ENCODE results near the gene CYTH3.
"Not testable (repeated sequence)": the region's sequence is repeated elsewhere in the genome, so short reads cannot be mapped to it uniquely, and the experiment has no call there.

The CYTH3 gene

DNA sequence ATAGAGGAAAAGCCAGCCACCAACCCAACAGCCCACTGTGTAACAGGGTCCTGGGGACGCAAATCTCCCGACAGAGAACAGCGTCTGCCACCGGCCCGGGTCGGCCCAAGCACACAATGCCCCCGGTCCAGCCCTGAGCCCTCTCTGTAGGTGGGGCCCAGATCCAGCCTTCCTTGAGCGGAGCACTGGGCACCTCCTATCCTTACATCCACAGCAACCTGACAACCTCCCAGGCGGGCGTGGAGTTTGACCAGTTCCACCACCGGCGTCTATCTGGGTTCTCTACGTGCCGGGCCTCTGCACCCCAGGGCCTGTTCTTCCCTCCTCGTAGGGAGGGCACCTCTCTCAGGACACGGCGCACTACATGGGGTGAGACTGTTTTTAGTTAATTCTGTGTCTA lies 109.0 kb downstream of the CYTH3 start:
- no peak for DNase-seq

GRCh38 chr7:6162650-6163366 lies 109.6 kb downstream of the CYTH3 start:
- no peak for DNase-seq

DNA sequence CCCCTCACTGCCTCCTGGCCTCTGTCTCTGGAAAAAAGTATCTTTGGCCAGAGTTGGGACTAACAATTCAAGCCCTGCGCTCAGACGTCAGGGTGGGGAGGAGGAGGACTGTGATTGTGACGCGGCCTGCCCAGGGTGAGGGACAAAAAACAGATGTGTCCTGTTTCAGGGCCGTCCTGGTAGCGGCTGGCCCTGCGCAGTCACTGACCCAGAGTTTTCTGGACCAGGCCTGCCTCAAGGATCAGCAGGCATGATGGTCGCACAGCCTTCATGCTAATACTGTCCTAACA lies 110.1 kb downstream of the CYTH3 start:
- DNase-seq: no peak

DNA sequence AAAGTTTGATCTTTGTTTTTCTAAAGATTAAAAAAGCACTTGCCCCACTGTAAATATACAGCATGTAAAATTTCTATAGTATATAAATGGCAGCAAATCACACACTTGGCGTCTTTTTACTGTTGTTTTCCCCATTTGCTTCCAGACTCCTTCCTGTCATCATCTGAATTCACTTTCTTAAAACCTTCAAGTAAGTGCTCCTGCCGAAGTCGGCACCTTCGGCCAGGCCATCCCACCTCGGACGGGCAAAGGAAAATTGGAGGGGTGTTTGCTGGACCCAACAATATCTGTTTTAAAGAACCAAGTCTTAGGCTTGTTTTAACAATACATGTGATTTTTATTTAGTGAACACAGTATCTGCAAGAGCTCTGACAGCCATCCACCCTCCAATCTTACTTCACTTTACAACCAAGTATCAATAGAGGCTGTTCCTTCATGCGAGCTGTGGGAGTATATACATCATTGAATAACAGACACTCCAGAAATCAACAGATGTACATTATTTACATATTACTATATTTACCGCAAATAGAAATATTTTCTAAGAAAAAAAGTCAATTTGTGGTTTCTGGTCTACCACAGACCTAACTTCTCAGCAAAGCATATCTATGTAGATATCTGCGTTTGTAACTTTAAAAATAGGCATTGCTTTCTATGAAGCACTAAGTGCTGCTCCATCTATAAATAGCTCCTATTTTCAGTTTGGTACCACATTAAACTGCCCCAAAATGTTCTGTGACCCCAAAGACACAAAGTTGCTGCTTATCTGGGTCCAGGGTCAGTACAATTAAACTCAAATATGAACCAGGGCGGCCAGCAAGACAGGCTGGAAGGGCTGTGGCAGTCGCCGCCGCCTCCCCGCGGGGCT lies 110.7 kb downstream of the CYTH3 start:
- no peak for DNase-seq

GRCh38 chr7:6160191-6160623 lies 112.2 kb downstream of the CYTH3 start:
- DNase-seq: no peak

DNA sequence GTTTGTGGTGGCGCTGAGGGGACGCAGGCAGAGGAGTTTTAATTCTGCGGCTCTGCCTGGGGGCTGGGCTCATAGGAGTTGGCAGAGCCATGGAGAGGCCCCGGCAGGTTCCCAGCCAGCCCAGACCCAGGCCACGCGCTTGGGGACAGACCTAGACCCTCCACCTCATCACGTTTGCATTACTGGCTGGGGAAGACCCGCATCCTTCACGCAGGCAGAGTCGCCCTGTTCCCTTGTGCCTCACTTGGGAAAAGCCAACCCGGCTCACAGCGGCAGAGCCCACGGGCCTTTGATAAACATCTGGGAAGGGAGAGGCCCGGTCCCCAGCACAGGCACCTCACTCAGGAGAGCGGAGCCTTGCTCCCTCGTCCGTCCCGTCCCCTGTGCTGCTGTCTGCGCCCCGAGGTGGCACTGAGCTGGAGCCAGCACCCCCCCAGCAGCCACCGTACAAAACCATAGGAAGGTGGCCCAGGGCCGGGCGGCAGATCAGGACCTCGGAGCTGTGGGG lies 112.8 kb downstream of the CYTH3 start:
- DNase-seq: no peak

DNA sequence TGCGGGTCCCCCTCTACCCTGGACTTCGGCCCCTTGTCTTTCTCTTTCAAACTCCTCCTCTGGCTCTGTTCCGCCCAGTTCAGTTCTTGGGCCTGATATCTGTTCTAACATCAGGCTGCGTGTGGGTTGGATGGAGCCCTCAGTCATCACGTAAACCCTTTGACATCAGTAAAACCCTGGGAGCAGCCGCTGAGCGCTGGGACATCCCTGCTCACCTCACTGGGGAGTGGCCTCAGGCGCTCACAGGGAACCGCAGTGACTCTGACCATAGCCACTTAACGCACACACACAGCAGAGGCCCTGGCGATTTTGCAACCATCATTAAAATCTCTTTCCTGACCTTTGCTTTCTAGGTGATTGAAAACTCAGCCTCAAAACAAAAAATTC lies 113.3 kb downstream of the CYTH3 start:
- no peak for DNase-seq

DNA sequence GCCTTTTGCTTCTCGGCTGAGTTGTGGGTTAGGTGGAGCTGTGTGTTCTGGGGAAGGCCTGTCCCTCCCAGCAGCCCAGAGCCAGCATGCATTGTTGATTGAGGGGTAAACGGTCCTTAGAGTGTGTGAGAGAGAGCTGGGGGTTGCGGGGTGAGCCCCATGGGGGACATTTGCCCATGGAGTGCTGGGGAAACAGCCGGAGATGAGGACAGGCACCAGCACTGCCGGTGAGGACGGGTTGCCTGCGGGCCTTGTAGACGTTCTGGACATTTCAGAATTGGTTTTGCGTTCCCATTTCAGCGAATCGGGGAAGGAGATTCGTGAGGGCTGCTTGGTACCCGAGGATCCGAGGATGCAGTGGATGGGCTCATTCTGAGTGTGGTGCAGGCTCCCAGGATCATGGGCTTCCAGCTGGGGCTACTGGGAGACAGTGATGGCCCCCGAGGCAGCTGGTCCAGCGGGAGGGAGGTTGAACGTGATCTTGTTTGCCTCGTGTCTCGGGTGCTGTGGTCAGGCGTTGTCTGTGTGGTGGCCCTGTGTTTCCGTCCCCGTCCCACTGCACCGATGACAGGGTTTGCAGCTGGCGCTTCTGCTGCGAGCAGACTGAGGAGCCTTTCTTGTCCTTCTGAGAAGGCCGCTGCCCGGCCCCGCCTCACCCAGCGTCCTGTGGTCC lies 113.9 kb downstream of the CYTH3 start:
- DNase-seq: no peak

- DNase-seq: no peak
Measured at GRCh38 chr7:6157685-6158423, 114.6 kb downstream of the CYTH3 start.

GRCh38 chr7:6156734-6157133 lies 115.7 kb downstream of the CYTH3 start:
- no peak for DNase-seq

- DNase-seq: no peak
Measured at GRCh38 chr7:6155596-6155995, 116.8 kb downstream of the CYTH3 start.

GRCh38 chr7:6154542-6155404 lies 117.7 kb downstream of the CYTH3 start:
- no peak for DNase-seq

DNA sequence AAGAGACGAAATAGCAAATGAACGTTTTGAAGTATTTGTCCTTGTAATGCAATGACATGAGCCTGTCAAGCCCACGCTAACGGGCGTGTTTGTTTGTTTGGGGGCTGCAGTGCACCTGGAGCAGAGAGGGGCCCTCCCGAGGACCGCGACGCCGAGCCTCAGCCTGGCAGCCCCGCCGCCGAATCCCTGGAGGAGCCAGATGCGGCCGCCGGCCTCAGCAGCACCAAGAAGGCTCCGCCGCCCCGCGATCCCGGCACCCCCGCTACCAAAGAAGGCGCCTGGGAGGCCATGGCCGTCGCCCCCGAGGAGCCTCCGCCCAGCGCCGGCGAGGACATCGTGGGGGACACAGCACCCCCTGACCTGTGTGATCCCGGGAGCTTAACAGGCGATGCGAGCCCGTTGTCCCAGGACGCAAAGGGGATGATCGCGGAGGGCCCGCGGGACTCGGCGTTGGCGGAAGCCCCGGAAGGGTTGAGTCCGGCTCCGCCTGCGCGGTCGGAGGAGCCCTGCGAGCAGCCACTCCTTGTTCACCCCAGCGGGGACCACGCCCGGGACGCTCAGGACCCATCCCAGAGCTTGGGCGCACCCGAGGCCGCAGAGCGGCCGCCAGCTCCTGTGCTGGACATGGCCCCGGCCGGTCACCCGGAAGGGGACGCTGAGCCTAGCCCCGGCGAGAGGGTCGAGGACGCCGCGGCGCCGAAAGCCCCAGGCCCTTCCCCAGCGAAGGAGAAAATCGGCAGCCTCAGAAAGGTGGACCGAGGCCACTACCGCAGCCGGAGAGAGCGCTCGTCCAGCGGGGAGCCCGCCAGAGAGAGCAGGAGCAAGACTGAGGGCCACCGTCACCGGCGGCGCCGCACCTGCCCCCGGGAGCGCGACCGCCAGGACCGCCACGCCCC lies 118.5 kb downstream of the CYTH3 start:
- no peak for DNase-seq

DNA sequence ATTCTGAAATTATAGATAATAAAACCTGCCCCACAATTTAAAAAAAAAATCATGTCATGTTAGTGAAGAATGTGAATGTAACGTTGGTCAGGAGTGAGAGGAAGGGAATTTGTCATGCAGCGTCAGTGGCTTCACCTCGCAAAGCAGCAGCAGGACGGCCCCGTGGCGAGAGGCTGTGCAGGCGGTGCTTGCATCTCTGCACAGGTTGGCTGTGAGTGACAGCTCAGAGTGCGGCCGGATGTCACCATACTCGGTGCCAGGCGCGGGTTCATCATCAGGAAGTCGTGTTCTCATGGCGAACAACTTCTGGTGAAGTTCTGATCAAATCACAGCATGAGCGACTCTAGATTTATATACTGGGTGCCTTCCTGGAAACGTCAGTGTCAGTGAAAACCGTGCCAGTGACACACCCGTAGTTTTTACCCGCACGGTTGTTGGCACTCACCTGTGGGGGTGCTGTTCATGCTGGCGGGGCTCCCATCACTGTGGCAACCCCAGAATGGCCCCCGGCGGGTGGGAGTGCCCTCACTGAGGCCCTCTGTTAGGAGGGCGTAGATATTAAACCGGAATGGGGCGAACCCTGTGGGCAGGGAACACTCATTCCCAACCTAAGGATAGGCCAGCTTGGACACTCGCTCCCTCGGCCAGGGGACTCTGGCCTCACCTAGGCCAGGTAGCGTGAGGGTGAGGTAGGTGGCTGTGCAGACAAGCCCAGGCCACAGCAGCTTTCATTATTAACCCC lies 120.3 kb downstream of the CYTH3 start:
- DNase-seq: no peak

GRCh38 chr7:6151527-6151926 lies 120.9 kb downstream of the CYTH3 start:
- DNase-seq: not testable (repeated sequence)

DNA sequence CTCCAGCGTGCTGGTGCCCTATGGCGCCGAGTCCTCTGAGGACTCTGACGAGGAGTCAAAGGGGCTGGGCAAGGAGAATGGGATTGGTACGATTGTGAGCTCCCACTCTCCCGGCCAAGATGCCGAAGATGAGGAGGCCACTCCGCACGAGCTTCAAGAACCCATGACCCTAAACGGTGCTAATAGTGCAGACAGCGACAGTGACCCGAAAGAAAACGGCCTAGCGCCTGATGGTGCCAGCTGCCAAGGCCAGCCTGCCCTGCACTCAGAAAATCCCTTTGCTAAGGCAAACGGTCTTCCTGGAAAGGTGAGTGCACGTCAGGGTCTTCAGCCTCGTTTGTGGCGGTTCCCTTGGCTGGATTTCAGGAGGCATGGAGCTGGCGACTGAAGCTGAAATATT lies 122.4 kb downstream of the CYTH3 start:
- DNase-seq: no peak

DNA sequence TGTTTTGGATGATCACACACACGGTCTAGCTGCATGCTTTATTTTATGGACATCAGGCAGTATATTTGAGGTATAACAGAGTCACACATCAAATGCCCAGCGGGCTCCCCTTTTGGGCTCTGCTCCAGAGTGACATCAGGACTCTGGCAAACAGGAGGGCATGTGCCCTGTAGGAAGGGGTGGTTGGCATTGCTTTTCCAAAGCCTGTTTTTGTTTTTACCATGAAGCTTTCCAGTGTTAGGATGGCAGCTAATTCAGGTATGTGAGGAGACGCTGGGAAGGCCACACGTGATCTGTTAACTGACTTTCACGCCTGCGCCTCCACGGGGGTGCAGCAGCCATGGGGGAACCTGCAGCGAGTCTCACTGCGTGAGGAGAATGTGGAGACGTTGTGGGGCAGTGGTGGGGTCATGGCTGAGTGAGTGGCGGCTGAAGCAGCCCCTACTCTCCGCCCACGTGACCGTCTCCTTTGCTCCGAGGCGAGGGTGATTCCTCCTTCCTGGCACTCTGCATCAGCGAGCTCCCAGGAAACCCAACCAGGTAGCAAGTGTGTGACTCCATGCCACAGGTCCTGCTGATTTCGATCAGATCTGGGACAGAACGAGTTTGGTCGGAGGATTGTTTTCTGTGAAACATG lies 123.6 kb downstream of the CYTH3 start:
- no peak for DNase-seq

GRCh38 chr7:6147627-6148026 lies 124.8 kb downstream of the CYTH3 start:
- DNase-seq: no peak

GRCh38 chr7:6146666-6147065 lies 125.8 kb downstream of the CYTH3 start:
- DNase-seq: no peak

DNA sequence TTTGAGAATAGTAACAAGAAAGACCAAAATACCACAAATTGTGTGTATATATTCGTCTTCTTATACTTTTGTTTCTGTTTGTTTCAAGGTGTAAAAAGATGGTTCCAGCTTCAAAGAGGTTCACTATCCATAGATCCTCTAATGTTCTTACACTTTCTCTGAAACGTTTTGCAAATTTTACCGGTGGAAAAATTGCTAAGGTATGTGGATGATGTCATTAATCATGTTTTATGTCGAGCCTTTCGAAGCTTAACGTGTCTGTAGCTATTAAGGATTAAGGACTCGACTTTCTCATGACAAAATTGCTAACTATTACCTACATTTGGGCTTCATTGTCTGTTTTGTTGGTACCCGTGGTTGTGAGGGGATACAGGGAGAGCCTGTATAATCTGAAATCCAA lies 128.4 kb downstream of the CYTH3 start:
- no peak for DNase-seq

Measured in activated CD8-positive, alpha-beta memory T cell treated with anti-CD3 and anti-CD28 coated beads for 24 hours (primary cell).